RPMI7951 (cell line): Measurements from ENCODE around the gene SFMBT1. TPM values are rescaled to one million over a fixed set of nuclear protein-coding genes. Genes with fewer than 3 reads are reported as not detected.
A peak's percentile ranks its signal among the peaks of the same experiment; 100 is the strongest.
"Not testable (repeated sequence)": the region's sequence is repeated elsewhere in the genome, so short reads cannot be mapped to it uniquely, and the experiment has no call there.

Source experiments
- DNase-seq: peaks from one replicate; pipeline ENCODE4 v3.0.0-alpha.2; 2012; ENCODE audit warnings: low read depth
- total RNA-seq: library from RNA; depleted of rRNA; stranded (reverse); fragments of >200 nt; shearing (Covaris generic); gene quantifications from 2 replicates; pipeline ENCODE4 v1.2.3, GENCODE V29; 2014

Gene SFMBT1
- total RNA-seq, 1 experiment from 2014 or later: 9.3 TPM

GRCh38 chr3:53035825-53036619 lies 9.9 kb downstream of the SFMBT1 start:
- no peak for DNase-seq

- DNase-seq: not testable (repeated sequence)
These were observed 10.9 kb downstream of the SFMBT1 start for GRCh38 chr3:53035018-53035417.

GRCh38 chr3:53034411-53034810 lies 11.5 kb downstream of the SFMBT1 start:
- DNase-seq: not testable (repeated sequence)

DNA sequence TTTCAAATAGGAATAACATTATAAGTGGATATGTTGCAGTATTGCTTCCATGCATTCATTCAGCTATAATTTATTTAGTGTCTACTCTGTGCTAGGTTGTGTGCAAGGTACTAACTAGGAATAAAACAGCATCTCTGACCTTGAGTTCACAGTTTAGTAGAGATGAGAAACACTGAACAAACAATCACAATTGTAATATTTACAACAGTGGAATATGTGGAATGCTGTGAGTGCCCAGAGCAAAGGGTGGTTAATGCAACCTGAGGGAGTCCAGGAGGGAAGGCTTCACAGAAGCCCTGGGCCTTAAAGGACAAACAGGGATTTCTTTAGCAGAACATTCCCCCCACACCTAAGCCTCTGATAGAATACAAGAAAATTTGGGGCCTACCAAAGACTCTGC lies 13.3 kb downstream of the SFMBT1 start:
- no peak for DNase-seq

DNA sequence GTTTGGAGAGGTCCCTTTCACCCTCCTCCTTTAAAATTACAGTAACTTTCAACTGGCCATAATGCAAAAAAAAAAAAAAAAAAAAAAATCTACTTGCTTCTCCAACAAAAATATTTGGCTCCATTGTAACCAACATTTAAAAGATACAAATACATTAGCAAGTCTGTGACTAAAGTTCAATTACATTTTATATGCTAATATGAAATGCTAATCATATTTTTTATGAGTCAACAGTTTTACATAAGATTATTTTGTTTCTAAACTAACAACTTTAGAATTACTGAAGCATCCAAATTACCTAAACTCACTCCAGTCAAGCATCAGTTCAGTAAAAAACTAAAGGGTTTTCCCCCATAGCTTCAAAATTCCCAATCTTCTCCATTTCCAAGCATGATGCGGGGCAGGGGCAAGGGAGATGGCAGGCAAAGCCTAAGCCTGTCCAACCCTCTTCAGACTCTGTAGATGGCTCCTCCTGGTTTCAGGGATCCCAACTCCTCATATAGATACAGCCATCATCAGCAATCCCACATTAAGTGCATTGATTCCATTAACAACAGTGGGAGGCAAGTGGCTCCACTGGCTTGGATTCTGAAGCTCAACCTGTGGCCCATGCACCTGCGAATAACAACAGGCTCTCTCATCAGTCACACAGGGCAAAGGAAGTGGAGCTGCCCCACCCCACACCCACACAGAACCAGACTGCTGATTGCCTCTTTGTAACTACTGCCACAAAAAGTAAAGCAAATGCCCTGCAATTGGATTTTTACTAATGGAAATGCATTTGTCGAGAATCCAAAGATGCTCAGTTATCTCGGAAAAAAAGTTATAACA lies 15.0 kb downstream of the SFMBT1 start:
- no peak for DNase-seq

GRCh38 chr3:53028641-53029040 lies 17.2 kb downstream of the SFMBT1 start:
- no peak for DNase-seq

DNA sequence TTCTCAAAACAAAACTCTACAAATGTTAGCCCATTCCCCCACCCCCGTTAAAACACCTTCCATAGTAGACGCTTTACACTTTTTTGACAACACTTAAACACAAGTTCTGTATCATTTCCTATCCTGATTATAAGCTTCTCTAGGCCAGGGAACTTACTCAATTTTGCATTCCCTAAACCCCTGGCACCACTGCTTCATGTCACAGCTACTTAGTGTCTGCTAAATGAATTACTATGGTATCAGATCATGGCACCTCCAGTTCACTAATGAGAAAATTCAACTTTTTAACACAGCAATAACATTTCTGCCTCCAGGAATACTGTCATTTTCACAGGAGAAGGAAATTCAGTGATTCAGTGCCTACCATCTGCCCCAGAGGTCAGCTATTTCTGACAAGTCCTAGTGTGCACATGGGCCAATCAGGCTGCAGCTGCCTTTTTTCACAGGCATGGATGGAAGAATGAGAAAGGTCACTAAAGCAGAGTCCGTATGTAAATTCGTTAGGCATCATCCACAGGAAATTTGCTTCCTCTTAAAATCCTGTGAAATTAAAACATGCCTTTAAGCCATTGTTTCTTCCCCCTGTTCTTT lies 18.5 kb downstream of the SFMBT1 start:
- DNase-seq: no peak

- no peak for DNase-seq
These were observed 19.3 kb downstream of the SFMBT1 start for GRCh38 chr3:53026382-53027162.

- no peak for DNase-seq
These were observed 21.6 kb downstream of the SFMBT1 start for GRCh38 chr3:53024315-53024714.

GRCh38 chr3:53023072-53023823 lies 22.6 kb downstream of the SFMBT1 start:
- DNase-seq: peak; percentile 28

DNA sequence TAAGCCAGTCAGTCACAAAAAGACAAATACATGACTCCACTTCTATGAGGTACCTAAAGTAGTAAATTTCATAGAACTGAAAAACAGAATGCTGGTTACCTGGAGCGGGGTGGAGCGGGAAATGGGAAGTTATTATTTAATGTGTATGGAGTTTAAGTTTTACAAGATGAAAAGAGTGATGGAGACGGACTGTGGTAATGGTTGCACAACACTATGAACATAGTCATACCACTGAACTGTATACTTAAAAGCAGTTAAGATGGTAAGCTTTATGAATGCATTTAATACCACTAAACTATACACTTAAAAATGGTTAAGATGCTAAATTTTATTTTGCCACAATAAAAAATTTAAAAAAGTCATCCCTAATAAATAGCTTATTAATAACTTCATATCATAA lies 23.2 kb downstream of the SFMBT1 start:
- DNase-seq: no peak

DNA sequence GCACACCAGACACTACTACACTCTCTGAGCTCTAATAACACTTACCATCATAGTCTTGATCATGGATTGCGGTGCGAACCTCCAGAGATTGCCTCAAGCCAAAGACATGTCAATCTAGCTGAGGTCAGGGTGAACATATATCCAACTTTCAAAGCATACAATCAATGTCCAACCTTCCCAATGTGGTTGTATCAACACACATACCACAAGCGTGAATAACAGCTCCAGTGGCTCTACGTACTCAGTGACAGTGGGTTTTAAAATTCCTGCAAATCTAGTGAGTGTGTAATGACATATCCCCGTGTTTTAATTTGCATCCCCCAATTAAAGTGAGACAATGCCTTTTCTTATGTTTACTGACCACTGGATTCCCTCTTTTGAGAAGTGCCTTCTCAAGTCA lies 29.6 kb downstream of the SFMBT1 start:
- DNase-seq: peak; percentile 66

DNA sequence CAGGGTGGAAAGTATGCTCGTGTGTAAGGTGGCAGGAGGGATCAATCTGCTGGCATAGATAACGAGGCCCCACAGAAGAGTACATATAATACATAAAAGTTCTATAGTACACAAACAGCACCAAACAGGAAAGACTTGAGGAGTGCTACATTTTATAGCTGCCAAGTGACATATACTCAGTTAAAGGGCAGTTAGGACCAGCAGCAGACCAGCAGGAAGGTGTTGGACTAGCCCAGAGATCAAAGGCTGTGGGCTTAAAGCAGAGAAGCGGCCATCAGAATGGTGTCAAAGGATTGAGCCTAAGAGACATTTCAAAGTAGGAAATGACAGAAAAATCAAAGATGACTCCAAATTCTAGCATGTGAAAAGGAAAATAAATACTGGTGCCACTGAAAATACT lies 34.5 kb downstream of the SFMBT1 start:
- no peak for DNase-seq

- no peak for DNase-seq
These were observed 35.9 kb downstream of the SFMBT1 start for GRCh38 chr3:53009826-53010539.

- DNase-seq: no peak
These were observed 36.9 kb downstream of the SFMBT1 start for GRCh38 chr3:53008932-53009331.

- DNase-seq: no peak
These were observed 39.9 kb downstream of the SFMBT1 start for GRCh38 chr3:53005854-53006513.

DNA sequence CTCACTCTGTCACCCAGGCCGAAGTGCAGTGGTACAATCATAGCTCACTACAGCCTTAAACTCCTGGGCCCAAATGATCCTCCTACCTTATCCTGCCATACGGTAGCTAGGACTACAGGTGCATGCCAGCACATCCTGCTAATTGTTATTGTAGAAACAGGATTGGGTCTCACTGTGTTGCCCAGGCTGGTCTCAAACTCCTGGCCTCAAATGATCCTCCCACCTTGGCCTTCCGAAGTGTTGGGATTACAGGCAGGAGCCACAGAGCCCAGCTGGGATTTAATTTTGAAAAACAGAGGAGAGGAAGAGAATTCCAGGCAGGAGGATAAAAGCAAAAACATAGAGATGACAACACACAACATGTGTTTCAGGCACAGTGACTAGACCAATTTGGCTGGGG lies 40.5 kb downstream of the SFMBT1 start:
- DNase-seq: no peak

DNA sequence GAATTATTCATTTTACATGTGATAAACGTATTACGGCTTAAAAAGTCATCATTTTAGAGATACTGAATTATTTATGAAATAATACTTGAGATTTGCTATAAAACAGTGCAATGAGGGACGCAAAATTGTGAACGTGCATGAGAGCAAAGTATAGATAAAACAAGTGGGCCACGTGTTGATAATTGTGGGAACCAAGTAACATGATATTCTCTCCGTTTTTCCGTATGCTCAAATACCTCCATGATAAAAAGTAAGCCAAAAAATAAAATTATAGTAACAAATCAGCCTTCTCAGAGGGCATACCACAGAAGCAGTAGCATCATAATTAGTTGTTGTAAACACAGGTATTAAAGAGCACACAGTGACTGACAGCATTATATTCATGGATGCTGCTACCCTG lies 42.6 kb downstream of the SFMBT1 start:
- DNase-seq: no peak

GRCh38 chr3:52998771-52999513 lies 46.9 kb downstream of the SFMBT1 start:
- no peak for DNase-seq
